A549 (cell line): ENCODE results near the gene CYGB.

Source experiments
- CHD4 ChIP-seq: fragments of 200-600 bp; sonication (generic); IDR thresholded peaks from 2 replicates; pipeline ENCODE4 v1.6.1; 2016; ENCODE audit warnings: antibody characterized with exemption, mild to moderate bottlenecking, borderline replicate concordance
- MAZ ChIP-seq: fragments of 150-350 bp; IDR thresholded peaks from 2 replicates; pipeline ENCODE4 v1.6.1; 2014; ENCODE audit warnings: antibody characterized with exemption, low read depth, low read length, borderline replicate concordance
- PHF8 ChIP-seq: fragments of 200-600 bp; sonication (generic); IDR thresholded peaks from 2 replicates; pipeline ENCODE4 v1.6.1; 2016; ENCODE audit warnings: low read depth, mild to moderate bottlenecking, antibody characterized with exemption, moderate library complexity, borderline replicate concordance
- POLR2A ChIP-seq: IDR thresholded peaks from 2 replicates; pipeline ENCODE4 v1.6.1; 2012; ENCODE audit warnings: mild to moderate bottlenecking, low read length
- RAD21 ChIP-seq, 2 experiments: fragments of >200 bp in 1 of 2; sonication (Bioruptor Twin) in 1 of 2; formaldehyde crosslinking in 1 of 2; IDR thresholded peaks in 1 of 2; conservative IDR thresholded peaks in 1 of 2; 2 replicates in 1 of 2; 3 replicates in 1 of 2; pipeline ENCODE4 v1.6.1; 2012 to 2018; ENCODE audit warnings: inconsistent platforms in 1 of 2
- RARB ChIP-seq: fragments of 250-450 bp; sonication (Bioruptor Pico); IDR thresholded peaks from 2 replicates; pipeline ENCODE4 v1.8.0; 2021; ENCODE audit warnings: mild to moderate bottlenecking, moderate library complexity
- RFX5 ChIP-seq: fragments of 450-650 bp; IDR thresholded peaks from 2 replicates; pipeline ENCODE4 v1.7.1; 2014; ENCODE audit warnings: antibody characterized with exemption, mild to moderate bottlenecking, moderate library complexity
- TF ChIP-seq, protein P1 (sequence below): IDR thresholded peaks from 2 replicates; pipeline ENCODE4 v1.6.1; 2012
- TF ChIP-seq, protein P2 (sequence below): fragments of >200 bp; sonication (Bioruptor Twin); formaldehyde crosslinking; IDR thresholded peaks from 3 replicates; pipeline ENCODE4 v1.5.1; 2016

DNA sequence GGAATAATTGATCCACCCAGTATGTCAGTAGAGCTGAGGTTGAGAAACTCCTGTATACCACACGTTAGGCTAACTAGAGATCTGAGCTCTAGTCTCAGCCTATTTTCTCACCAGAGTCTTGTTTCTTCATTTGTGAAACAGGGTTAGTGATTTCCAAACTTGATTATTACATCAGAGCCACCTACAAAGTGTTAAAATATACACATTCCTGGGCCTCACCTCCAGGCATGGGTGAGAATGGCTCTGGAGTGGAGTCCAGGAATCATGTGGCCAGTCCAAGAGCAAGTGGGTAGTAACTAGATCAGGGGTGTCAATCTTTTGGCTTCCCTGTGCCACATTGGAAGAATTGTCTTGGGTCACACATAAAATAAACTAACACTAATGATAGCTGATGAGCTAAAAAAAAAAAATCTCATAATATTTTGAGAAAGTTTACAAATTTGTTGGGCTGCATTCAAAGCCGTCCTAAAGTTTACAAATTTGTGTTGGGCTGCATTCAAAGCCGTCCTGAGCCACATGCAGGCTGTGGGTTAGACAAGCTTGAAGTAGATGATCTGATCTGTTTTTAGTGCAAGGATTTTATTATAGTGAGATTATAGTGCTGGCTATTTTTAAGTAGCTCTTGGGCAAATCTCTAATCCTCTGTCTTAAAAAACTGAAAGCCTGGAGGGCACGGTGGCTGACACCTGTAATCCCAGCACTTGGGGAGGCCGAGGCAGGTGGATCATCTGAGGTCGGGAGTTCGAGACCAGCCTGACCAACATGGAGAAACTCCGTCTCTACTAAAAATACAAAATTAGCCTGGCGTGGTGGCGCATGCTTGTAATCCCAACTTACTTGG is 22.7 kb upstream of the CYGB start:
- TF ChIP-seq MAZ (no peak), RAD21 (conservative IDR thresholded peaks at IDR 0.05 in 1 of 2, IDR thresholded peaks at IDR 0.05 in 1 of 2) (no peak), POLR2A (no peak), RFX5 (no peak), CHD4 (no peak), PHF8 (no peak), RARB (CRISPR knock-in tag) (no peak)
- TF ChIP-seq, protein P1, sequence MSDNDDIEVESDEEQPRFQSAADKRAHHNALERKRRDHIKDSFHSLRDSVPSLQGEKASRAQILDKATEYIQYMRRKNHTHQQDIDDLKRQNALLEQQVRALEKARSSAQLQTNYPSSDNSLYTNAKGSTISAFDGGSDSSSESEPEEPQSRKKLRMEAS = no peak
- TF ChIP-seq, protein P2, sequence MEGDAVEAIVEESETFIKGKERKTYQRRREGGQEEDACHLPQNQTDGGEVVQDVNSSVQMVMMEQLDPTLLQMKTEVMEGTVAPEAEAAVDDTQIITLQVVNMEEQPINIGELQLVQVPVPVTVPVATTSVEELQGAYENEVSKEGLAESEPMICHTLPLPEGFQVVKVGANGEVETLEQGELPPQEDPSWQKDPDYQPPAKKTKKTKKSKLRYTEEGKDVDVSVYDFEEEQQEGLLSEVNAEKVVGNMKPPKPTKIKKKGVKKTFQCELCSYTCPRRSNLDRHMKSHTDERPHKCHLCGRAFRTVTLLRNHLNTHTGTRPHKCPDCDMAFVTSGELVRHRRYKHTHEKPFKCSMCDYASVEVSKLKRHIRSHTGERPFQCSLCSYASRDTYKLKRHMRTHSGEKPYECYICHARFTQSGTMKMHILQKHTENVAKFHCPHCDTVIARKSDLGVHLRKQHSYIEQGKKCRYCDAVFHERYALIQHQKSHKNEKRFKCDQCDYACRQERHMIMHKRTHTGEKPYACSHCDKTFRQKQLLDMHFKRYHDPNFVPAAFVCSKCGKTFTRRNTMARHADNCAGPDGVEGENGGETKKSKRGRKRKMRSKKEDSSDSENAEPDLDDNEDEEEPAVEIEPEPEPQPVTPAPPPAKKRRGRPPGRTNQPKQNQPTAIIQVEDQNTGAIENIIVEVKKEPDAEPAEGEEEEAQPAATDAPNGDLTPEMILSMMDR = no peak
